ENCODE data around the gene DUSP21.

Gene DUSP21

DNA sequence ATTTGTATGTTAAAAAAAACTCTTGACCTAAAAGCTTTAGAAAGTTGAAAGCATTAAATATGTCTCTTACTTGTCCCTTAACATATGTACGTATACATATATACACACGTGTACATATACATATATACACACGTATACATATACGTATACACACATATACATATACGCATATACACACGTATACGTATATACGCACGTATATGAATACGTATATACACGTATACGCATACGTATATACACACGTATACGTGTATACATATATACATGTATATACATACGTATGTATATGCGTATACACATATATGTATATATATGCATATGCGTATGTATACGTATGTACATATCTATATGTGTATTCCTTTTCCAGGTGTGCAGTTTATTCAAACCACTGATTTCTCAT is 32.9 kb downstream of the DUSP21 start:
- TF ChIP-seq, protein P1, sequence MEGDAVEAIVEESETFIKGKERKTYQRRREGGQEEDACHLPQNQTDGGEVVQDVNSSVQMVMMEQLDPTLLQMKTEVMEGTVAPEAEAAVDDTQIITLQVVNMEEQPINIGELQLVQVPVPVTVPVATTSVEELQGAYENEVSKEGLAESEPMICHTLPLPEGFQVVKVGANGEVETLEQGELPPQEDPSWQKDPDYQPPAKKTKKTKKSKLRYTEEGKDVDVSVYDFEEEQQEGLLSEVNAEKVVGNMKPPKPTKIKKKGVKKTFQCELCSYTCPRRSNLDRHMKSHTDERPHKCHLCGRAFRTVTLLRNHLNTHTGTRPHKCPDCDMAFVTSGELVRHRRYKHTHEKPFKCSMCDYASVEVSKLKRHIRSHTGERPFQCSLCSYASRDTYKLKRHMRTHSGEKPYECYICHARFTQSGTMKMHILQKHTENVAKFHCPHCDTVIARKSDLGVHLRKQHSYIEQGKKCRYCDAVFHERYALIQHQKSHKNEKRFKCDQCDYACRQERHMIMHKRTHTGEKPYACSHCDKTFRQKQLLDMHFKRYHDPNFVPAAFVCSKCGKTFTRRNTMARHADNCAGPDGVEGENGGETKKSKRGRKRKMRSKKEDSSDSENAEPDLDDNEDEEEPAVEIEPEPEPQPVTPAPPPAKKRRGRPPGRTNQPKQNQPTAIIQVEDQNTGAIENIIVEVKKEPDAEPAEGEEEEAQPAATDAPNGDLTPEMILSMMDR (IDR thresholded peaks at IDR 0.05; ENCODE audit: extremely low read depth, insufficient read depth, missing control alignments), result no peak
- DNase-seq (ENCODE audit: low spot score), result no peak
- in situ Hi-C loops (cut with MboI; ENCODE audit: low pct_unique_long_range_greater_than_20kb, low sequenced_read_pairs, unreplicated experiment), result no loop called here

DNA sequence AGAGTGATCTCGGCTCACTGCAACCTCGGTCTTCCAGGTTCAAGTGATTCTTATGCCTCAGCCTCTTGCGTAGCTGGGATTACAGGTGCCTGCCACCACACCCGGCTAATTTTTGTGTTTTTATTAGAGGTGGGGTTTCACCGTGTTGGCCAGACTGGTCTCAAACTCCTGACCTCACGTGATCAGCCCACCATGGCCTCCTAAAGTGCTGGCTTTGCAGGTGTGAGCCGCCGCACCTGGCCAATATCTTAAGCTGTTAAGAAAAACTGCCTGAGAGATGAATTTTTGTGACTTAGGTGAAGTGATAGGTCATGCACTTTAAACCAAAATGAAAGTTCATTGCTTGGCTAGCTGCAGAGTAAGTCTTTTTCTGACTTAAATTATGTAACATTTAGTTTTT is 35.0 kb downstream of the DUSP21 start:
- no peak for DNase-seq (ENCODE audit: low spot score)
- TF ChIP-seq, protein P1 (IDR thresholded peaks at IDR 0.05; ENCODE audit: extremely low read depth, insufficient read depth, missing control alignments), result no peak
- in situ Hi-C loops (cut with MboI; ENCODE audit: low pct_unique_long_range_greater_than_20kb, low sequenced_read_pairs, unreplicated experiment), result no loop called here

GRCh38 chrX:44881549-44881948 is 37.7 kb downstream of the DUSP21 start:
- TF ChIP-seq, protein P1 (IDR thresholded peaks at IDR 0.05; ENCODE audit: extremely low read depth, insufficient read depth, missing control alignments), result no peak
- DNase-seq (ENCODE audit: low spot score), result no peak
- in situ Hi-C loops (cut with MboI; ENCODE audit: low pct_unique_long_range_greater_than_20kb, low sequenced_read_pairs, unreplicated experiment), result no loop called here

- in situ Hi-C loops (cut with MboI; ENCODE audit: low pct_unique_long_range_greater_than_20kb, low sequenced_read_pairs, unreplicated experiment), result no loop called here
- TF ChIP-seq, protein P1 (IDR thresholded peaks at IDR 0.05; ENCODE audit: extremely low read depth, insufficient read depth, missing control alignments), result no peak
These were observed 38.8 kb downstream of the DUSP21 start for GRCh38 chrX:44882635-44883034.

GRCh38 chrX:44884944-44885343 is 41.1 kb downstream of the DUSP21 start:
- in situ Hi-C loops (cut with MboI; ENCODE audit: low pct_unique_long_range_greater_than_20kb, low sequenced_read_pairs, unreplicated experiment), result no loop called here
- DNase-seq (ENCODE audit: low spot score), result no peak
- TF ChIP-seq, protein P1 (IDR thresholded peaks at IDR 0.05; ENCODE audit: extremely low read depth, insufficient read depth, missing control alignments), result no peak

More at GRCh38 chrX:44882635-44883034, 38.8 kb downstream of the DUSP21 start:
- no peak for DNase-seq (ENCODE audit: low spot score)

DNA sequence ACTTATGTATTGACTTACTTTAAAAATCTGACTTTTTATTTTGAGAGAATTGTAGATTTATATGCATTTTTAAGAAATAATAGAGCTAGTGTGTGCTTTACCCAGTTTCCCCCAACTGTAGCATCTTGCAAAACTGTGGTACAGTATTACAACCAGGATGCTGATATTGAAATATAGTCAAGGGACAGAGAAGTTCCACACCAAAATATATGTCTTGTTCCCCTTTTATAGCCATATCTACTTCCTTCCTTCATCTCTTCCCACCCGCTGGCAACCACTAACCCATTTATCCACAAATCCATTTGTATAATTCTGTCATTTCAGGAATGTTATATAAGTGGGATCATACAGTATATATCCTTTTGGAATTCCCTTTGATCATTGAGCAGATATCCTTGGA is 46.0 kb downstream of the DUSP21 start:
- in situ Hi-C loops (cut with MboI; ENCODE audit: low pct_unique_long_range_greater_than_20kb, low sequenced_read_pairs, unreplicated experiment), result no loop called here
- no peak for DNase-seq (ENCODE audit: low spot score)

More for the DNA sequence above, 46.0 kb downstream of the DUSP21 start:
- TF ChIP-seq, protein P1 (IDR thresholded peaks at IDR 0.05; ENCODE audit: extremely low read depth, insufficient read depth, missing control alignments), result no peak

All from GM13977 (cell line).